Dermis microvascular lymphatic vessel endothelial cell (primary cell): Measurements from ENCODE around the gene ADAM15. TPM values are rescaled to one million over a fixed set of nuclear protein-coding genes. Genes with fewer than 3 reads are reported as not detected.

ENCODE experiments used
- DNase-seq, 2 donors: peaks; one replicate each; pipeline versions ENCODE4 v3.0.0 to v3.0.0-alpha.2; 2010; ENCODE audit warnings: low read depth in 2 of 2
- total RNA-seq: library from RNA; depleted of rRNA; stranded (reverse); fragments of >200 nt; gene quantifications from 2 replicates; pipeline ENCODE4 v1.2.1, GENCODE V29; 2014

ADAM15 gene
- total RNA-seq, 1 donor from 2014 or later: 178 TPM

- no peak for DNase-seq
Measured at GRCh38 chr1:155029513-155030242, 21.4 kb upstream of the ADAM15 start.

- no peak for DNase-seq
Measured at GRCh38 chr1:155030243-155030795, 20.8 kb upstream of the ADAM15 start.

GRCh38 chr1:155030899-155031298 lies 20.2 kb upstream of the ADAM15 start:
- DNase-seq: no peak

- DNase-seq: no peak
Measured at GRCh38 chr1:155032886-155033285, 18.2 kb upstream of the ADAM15 start.

GRCh38 chr1:155033524-155033923 lies 17.6 kb upstream of the ADAM15 start, which contains the start of the genes DCST1 and DCST2:
Gene DCST1, plus strand, starts transcription at chr1:155033824. Its CDS starts 213 bp downstream, at chr1:155034037.
Gene DCST2, minus strand, starts transcription at chr1:155033781. Its CDS starts 80 bp downstream, at chr1:155033701.
- DNase-seq: no peak

- no peak for DNase-seq
Measured at GRCh38 chr1:155034318-155035208, 16.6 kb upstream of the ADAM15 start.

- no peak for DNase-seq
Measured at GRCh38 chr1:155035936-155036335, 15.2 kb upstream of the ADAM15 start.

GRCh38 chr1:155037043-155037442 lies 14.1 kb upstream of the ADAM15 start:
- no peak for DNase-seq

- no peak for DNase-seq
Measured at GRCh38 chr1:155037851-155038441, 13.2 kb upstream of the ADAM15 start.

GRCh38 chr1:155038602-155039307 lies 12.4 kb upstream of the ADAM15 start:
- DNase-seq: no peak

GRCh38 chr1:155039308-155039669 lies 11.8 kb upstream of the ADAM15 start:
- DNase-seq: no peak

- no peak for DNase-seq
Measured at GRCh38 chr1:155040358-155041093, 10.6 kb upstream of the ADAM15 start.

- DNase-seq: no peak
Measured at GRCh38 chr1:155042789-155043188, 8.3 kb upstream of the ADAM15 start.

GRCh38 chr1:155043301-155043702 lies 7.8 kb upstream of the ADAM15 start:
- DNase-seq: no peak

GRCh38 chr1:155043793-155044192 lies 7.3 kb upstream of the ADAM15 start:
- DNase-seq: no peak

GRCh38 chr1:155044365-155044764 lies 6.8 kb upstream of the ADAM15 start:
- DNase-seq: no peak

- peak; percentile 63 to 84 for DNase-seq
Measured at GRCh38 chr1:155044812-155045657, 6.1 kb upstream of the ADAM15 start.

- no peak for DNase-seq
Measured at GRCh38 chr1:155048449-155049334, 2.4 kb upstream of the ADAM15 start.
